ENCODE data around the gene MAP2K4. TPM values are rescaled to one million over a fixed set of nuclear protein-coding genes. Genes with fewer than 3 reads are reported as not detected.

MAP2K4 gene
- total RNA-seq, 1 experiment from 2014 or later, result 46.1 TPM

DNA sequence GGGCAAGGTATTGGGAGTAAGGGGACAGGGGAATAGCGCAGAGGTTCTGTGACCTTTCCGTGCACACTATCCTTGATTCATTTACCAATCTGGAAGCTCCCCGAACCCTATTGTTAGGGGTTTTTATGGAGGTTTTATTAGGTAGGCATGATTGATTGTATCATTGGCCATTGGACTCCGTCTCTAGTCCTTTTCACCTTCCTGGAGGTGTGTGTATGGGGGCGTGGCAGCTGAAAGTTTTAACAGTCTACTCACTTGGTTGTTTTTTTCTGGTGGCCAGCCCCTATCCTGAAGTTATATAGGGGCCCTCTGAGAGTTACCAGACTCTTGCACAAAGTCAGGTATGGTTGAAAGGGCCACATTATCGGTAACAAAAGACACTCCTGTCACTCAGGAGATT is 23.0 kb downstream of the MAP2K4 start:
- Histone ChIP-seq H3K9ac (ENCODE audit: extremely low read depth, insufficient read length, low read length) (no peak overlapping the region), H3K27ac (ENCODE audit: insufficient read length, low read depth, low read length) (no peak overlapping the region), H4K8ac (replicated peaks; ENCODE audit: insufficient read length, low read depth, low read length) (no peak overlapping the region), H3K4ac (ENCODE audit: low read depth, low read length) (no peak overlapping the region), H2BK12ac (ENCODE audit: insufficient read length, low read depth, low read length) (no peak overlapping the region), H2BK120ac (ENCODE audit: low read depth, low read length, poor library complexity, severe bottlenecking) (no peak overlapping the region), H2AK5ac (ENCODE audit: insufficient read length, low read length) (no peak overlapping the region), H3K4me2 (ENCODE audit: insufficient read depth, insufficient read length, low read length) (no peak overlapping the region), H2AFZ (ENCODE audit: low read length) (no peak overlapping the region), H2BK20ac (ENCODE audit: low read depth, low read length, poor library complexity, severe bottlenecking) (no peak overlapping the region), H3T11ph (ENCODE audit: low read length) (no peak overlapping the region), H2BK15ac (ENCODE audit: low read depth, low read length) (no peak overlapping the region), H3K14ac (ENCODE audit: insufficient read depth, low read length) (no peak overlapping the region), H3K18ac (ENCODE audit: insufficient read length, low read depth, low read length) (no peak overlapping the region), H3K23ac (ENCODE audit: insufficient read length, low read depth, low read length) (no peak overlapping the region), H3K79me2 (ENCODE audit: insufficient read depth, low read length) (peaks cover 8% of the 10 kb centered on the region; the same call in 1 of the 2 replicates), H3K9me3 (ENCODE audit: control insufficient read depth, low read depth, low read length) (no peaks in the 10 kb centered on the region), H3K27me3 (ENCODE audit: insufficient read depth, low read length) (no peaks in the 10 kb centered on the region), H3K56ac (ENCODE audit: insufficient read length, low read depth, low read length) (no peak overlapping the region), H3K23me2 (ENCODE audit: insufficient read length, low read depth, low read length, poor library complexity, severe bottlenecking) (no peaks in the 10 kb centered on the region), H4K5ac (ENCODE audit: insufficient read length, low read depth, low read length) (no peak overlapping the region), H3K4me1 (ENCODE audit: insufficient read depth, low read length) (peaks cover 6% of the 10 kb centered on the region; the same call in 1 of the 2 replicates), H4K20me1 (ENCODE audit: control insufficient read depth, insufficient read depth, insufficient read length) (no peaks in the 10 kb centered on the region), H4K91ac (ENCODE audit: insufficient read length, low read depth, low read length) (no peak overlapping the region), H3K79me1 (ENCODE audit: insufficient read depth, low read depth, low read length, poor library complexity, severe bottlenecking) (peaks cover 6% of the 10 kb centered on the region), H2BK5ac (ENCODE audit: insufficient read length, low read length) (no peak overlapping the region)
- WGBS (ENCODE audit: extremely low coverage, insufficient read length, low lambda C conversion rate), result no CpG with 5 or more reads among the region's 6 CpGs
- TF ChIP-seq, protein P1, sequence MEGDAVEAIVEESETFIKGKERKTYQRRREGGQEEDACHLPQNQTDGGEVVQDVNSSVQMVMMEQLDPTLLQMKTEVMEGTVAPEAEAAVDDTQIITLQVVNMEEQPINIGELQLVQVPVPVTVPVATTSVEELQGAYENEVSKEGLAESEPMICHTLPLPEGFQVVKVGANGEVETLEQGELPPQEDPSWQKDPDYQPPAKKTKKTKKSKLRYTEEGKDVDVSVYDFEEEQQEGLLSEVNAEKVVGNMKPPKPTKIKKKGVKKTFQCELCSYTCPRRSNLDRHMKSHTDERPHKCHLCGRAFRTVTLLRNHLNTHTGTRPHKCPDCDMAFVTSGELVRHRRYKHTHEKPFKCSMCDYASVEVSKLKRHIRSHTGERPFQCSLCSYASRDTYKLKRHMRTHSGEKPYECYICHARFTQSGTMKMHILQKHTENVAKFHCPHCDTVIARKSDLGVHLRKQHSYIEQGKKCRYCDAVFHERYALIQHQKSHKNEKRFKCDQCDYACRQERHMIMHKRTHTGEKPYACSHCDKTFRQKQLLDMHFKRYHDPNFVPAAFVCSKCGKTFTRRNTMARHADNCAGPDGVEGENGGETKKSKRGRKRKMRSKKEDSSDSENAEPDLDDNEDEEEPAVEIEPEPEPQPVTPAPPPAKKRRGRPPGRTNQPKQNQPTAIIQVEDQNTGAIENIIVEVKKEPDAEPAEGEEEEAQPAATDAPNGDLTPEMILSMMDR (conservative IDR thresholded peaks at IDR 0.05), result no peak
- Mint-ChIP-seq H3K9me3 (no peaks in the 10 kb centered on the region), H3K27ac (no peak overlapping the region), H3K4me3 (no peak overlapping the region), H3K4me1 (peaks cover 36 to 40% of the 10 kb centered on the region in 2 experiments), H3K36me3 (ENCODE audit: insufficient read depth in 1 of 3, low read depth in 3 of 3) (no peaks in the 10 kb centered on the region), H3K27me3 (ENCODE audit: low read depth) (no peaks in the 10 kb centered on the region)
- no peak for DNase-seq

All from H9 (cell line).